GM12875 (cell line): ENCODE measurements around the gene DDAH1.

Experiments
- H3K4me3 ChIP-seq: one replicate; pipeline ENCODE4 v1.5.1; 2011; ENCODE audit warnings: low read depth, low read length, control low read depth
- TF ChIP-seq, protein P1 (sequence below): IDR thresholded peaks from 2 replicates; pipeline ENCODE4 v1.5.1; 2011; ENCODE audit warnings: low read depth, mild to moderate bottlenecking, control low read depth, inconsistent platforms, low read length, moderate library complexity, borderline replicate concordance; ENCODE audit not compliant: insufficient read depth

Gene DDAH1

GRCh38 chr1:85372683-85373377 is 92.1 kb downstream of the DDAH1 start:
- H3K4me3 ChIP-seq = no peak overlapping the region
- TF ChIP-seq, protein P1, sequence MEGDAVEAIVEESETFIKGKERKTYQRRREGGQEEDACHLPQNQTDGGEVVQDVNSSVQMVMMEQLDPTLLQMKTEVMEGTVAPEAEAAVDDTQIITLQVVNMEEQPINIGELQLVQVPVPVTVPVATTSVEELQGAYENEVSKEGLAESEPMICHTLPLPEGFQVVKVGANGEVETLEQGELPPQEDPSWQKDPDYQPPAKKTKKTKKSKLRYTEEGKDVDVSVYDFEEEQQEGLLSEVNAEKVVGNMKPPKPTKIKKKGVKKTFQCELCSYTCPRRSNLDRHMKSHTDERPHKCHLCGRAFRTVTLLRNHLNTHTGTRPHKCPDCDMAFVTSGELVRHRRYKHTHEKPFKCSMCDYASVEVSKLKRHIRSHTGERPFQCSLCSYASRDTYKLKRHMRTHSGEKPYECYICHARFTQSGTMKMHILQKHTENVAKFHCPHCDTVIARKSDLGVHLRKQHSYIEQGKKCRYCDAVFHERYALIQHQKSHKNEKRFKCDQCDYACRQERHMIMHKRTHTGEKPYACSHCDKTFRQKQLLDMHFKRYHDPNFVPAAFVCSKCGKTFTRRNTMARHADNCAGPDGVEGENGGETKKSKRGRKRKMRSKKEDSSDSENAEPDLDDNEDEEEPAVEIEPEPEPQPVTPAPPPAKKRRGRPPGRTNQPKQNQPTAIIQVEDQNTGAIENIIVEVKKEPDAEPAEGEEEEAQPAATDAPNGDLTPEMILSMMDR = no peak

GRCh38 chr1:85371021-85371420 is 93.9 kb downstream of the DDAH1 start:
- H3K4me3 ChIP-seq = no peak overlapping the region
- TF ChIP-seq, protein P1 = no peak

DNA sequence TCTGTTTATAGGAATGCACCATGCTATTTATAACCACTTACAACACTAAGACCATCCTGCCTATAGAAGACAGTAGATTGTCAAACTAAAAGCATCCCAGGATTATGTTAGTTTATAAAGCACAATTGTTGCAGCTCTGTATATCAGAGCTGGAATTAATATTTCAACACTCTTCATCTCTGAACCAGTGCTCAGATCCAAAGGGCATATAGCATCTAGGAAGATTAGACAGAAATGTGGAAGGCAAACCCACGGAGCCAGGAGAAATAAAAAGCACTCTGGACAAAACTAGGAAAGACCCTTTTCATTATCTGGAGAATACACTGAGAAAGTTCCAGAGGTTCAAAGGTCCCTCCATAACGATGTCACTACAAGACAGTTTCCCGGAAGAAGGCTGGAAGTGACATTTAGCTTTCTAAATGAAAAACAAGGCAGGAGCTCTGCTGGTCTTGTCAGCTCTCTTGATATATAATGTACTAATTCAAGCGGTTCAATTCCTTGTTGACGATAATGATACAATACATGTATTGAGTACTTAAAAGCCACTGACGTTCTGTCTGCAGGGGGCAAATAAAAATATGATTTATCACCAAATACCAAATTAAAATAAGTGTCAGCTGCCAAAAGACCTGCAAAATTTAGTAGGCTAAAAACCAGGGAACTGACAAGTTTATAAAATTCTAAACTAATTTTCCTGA is 96.7 kb downstream of the DDAH1 start:
- TF ChIP-seq, protein P1 = no peak
- H3K4me3 ChIP-seq = no peak overlapping the region

DNA sequence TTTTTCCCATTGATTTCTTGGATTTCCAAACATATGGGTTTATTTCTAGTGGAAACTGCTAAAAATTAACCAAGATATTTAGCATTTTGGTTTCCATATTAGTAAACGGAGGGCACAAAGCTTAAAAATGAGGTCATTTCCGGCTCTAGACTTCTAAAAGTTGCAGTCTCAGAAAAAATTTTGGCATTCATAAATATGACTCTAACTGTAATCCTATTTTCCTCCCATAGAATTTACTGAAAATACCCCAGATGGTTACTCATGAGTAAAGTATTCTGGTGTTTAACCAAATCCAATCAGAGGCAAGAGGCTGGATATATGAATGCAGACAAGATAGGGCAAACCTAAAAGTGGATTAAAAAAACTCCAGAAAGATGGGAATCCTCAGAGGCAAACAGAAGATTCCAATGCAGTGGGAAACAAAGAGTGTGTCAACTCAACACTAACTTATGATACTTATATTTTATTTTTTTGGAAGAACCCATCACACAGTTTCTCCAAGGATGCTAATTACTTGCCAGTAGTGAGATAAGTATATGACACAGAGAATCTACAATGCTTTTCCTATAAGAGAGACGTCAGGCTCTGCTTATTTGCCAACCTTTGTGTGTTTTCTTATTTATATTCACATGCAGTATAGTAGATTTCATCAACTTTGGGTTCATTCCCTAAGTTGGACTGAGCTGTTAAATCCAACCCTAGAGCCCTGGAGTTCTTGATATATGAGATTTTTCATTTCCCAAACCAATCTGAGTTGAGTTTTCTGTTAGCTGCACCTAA is 98.4 kb downstream of the DDAH1 start:
- TF ChIP-seq, protein P1 = no peak

DNA sequence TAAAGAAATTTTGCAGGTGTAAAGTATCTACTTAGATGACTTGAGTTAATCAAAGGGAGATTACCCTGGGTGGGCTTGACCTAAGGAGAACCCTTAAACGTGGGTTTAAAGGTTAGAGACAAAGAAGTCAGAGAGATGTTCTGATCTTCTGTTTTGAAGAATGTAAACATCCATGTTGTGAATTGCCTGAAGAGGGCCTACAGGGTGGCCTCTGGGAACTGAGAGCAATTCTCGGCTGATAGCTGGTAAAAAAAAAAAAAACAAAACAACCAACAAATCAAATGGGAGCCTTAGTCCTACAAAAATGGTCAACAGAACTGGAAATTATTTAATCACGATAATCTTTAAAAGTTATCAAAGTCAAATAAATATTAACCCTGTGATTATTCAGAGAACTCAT is 99.1 kb downstream of the DDAH1 start:
- TF ChIP-seq, protein P1 = no peak
- H3K4me3 ChIP-seq = no peak overlapping the region

More for the DNA sequence above, 98.4 kb downstream of the DDAH1 start:
- no peak overlapping the region for H3K4me3 ChIP-seq

- no peak overlapping the region for H3K4me3 ChIP-seq
- TF ChIP-seq, protein P1 = no peak
These were observed 101.4 kb downstream of the DDAH1 start for GRCh38 chr1:85363521-85363920.
